ENCODE measurements around the gene FHAD1.

The FHAD1 gene

DNA sequence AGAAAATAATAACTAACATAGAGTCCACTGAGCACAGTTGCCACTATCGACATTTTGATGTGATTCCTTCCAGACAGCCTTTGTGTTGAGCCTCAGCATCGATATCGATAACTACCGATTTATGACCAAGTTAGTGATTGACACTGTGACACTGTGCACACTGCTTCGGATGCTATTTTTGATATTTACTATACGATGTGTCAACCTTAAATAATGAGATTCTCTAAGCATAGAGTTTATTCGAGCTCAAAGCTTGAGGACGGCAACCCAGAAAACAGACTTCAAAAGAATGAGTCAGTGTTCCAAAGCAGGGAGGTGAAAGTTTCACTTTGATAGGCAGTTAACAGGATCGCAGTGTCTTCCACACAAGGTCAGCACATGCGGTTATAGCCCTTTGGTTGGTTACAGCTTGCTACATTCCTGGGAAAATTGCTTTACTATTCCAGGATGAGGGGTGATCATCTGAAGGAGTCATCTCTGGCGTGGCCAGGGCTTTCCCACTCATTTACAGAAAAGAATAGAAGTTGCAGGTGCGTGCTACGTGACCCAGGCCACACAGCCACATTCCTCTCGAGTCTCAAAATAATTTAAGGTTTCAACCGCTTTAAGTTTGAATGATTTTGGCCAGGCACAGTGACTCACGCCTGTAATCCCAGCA is 109.1 kb downstream of the FHAD1 start:
- DNase-seq (ENCODE audit: extremely low spot score): no peak
- ChIA-PET CTCF (no interaction called here), POLR2A (no interaction called here)
- TF ChIP-seq, protein P1, sequence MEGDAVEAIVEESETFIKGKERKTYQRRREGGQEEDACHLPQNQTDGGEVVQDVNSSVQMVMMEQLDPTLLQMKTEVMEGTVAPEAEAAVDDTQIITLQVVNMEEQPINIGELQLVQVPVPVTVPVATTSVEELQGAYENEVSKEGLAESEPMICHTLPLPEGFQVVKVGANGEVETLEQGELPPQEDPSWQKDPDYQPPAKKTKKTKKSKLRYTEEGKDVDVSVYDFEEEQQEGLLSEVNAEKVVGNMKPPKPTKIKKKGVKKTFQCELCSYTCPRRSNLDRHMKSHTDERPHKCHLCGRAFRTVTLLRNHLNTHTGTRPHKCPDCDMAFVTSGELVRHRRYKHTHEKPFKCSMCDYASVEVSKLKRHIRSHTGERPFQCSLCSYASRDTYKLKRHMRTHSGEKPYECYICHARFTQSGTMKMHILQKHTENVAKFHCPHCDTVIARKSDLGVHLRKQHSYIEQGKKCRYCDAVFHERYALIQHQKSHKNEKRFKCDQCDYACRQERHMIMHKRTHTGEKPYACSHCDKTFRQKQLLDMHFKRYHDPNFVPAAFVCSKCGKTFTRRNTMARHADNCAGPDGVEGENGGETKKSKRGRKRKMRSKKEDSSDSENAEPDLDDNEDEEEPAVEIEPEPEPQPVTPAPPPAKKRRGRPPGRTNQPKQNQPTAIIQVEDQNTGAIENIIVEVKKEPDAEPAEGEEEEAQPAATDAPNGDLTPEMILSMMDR (IDR thresholded peaks at IDR 0.05; ENCODE audit: control extremely low read depth, extremely low read depth, low read depth, missing control alignments): no peak

DNA sequence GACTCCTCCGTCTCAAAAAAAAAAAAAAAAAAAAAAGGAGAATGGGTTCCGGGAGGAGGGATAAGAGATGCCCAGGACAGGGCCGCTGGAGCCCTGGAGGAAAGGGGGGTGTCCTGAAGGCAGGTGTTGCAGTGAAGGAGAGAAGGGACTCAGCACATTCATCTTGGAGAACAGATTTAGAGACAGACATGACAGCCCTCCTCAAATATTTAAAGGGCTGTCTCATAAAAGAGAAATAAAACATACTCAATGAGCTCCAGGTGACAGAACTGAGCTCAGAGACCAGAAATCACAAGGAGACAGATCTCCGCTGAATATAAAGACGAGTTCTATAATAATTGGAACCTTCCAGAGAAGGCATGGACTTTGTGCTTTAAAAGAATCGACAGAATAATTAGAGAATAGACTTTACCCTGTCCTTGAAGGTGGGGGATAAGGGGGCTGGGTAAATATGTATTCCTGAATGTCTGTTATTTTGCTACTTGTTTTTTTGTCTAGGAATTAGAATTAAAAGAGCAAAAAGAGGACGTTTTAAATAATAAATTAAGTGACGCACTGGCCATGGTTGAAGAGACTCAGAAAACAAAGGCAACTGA is 110.7 kb downstream of the FHAD1 start:
- CTCF ChIA-PET: no interaction called here

DNA sequence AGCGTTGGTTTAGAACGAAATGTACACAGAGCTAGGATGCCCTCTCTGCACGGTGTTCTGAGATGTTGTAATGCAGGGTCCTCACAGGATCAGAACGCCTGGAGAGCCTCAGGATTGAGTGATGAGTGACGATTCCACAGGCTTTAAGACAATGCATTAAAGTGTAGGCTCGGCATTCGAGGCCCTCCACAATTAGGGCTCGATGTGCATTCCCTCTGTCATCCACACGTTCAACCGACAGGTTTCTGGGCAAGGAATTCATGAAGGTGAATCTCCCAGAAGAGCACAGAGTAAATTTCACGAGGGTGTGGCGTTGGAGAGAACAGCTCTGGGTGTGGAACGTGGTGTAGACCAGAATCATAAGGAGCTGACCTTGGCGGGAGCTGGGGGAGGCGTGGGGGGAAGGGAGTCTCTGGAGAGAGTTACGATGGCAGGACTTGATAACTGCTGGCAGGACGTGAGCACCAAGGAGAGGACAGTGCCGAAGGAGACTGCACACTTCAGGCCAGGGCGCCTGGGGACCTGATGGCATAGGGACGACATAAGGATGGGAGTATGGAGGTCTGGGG is 111.6 kb downstream of the FHAD1 start:
- CTCF ChIA-PET: no interaction called here
- POLR2A ChIA-PET: no interaction called here

More for the DNA sequence above, 110.7 kb downstream of the FHAD1 start:
- POLR2A ChIA-PET: no interaction called here
- TF ChIP-seq, protein P1 (IDR thresholded peaks at IDR 0.05; ENCODE audit: control extremely low read depth, extremely low read depth, low read depth, missing control alignments): no peak
- no peak for DNase-seq (ENCODE audit: extremely low spot score)

DNA sequence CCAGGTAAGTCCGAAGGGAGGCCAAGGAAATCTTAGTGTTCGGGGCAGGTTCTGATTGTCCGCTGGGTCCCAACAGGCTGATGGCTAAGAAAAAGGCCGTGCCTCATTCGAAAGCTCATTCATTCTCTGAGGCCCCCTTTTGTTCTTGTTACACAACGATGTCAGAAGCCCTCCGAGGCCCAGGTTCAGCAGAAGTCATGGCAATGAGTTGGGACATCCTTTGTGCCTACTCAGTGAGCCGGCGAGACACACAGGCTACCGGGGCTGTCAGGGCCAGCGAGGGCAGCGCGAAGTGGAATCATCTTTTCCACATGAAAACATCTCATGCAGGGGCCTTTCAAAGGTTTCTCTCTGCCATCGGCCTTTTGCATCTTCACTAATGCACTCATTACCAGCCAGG is 113.7 kb downstream of the FHAD1 start:
- ChIA-PET CTCF (interaction anchor here (1.0 to 1.5 kb wide), 3 partner anchors 37 to 71 kb away, joined by 3 to 5 read pairs (median 4); no protein-coding TSS in a partner anchor), POLR2A (no interaction called here)
- TF ChIP-seq, protein P1 (IDR thresholded peaks at IDR 0.05; ENCODE audit: control extremely low read depth, extremely low read depth, low read depth, missing control alignments): no peak
- DNase-seq (ENCODE audit: extremely low spot score): no peak

More for the DNA sequence above, 111.6 kb downstream of the FHAD1 start:
- TF ChIP-seq, protein P1 (IDR thresholded peaks at IDR 0.05; ENCODE audit: control extremely low read depth, extremely low read depth, low read depth, missing control alignments): no peak
- no peak for DNase-seq (ENCODE audit: extremely low spot score)

DNA sequence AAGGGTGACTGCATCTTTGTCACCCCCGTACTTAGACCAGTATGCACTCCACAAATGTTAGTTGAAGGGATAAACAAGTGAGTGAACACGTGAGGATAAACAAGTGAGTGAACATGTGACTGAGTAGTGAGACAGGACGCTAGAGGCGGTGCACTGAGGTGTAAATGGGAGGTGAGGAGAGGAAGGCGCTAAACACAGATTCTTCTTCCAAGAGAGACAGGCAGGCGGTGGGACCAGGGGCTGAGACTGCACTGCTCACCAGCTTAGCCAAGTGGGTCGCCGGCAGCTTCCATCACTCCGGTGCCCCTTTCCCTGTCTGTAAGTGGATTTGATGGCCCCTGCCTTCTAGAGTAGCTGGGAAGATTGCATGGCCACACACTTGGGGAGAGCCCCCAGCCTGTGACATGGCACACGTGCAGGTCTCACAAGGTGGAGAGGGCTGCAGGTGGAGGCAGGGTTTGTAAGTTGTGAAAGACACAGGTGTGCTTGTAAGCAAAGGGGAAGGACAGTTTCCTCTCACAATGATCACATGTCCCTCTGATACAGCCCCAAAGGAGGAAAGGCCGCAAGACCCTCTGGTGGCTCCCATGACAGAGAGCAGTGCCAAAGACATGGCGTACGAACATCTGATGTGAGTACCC is 115.2 kb downstream of the FHAD1 start:
- TF ChIP-seq, protein P1 (IDR thresholded peaks at IDR 0.05; ENCODE audit: control extremely low read depth, extremely low read depth, low read depth, missing control alignments): no peak
- ChIA-PET POLR2A (no interaction called here), CTCF (interaction anchor here (1.2 to 1.5 kb wide), 2 partner anchors 39 to 58 kb away, joined by 3 to 5 read pairs; no protein-coding TSS in a partner anchor)
- DNase-seq (ENCODE audit: extremely low spot score): no peak

DNA sequence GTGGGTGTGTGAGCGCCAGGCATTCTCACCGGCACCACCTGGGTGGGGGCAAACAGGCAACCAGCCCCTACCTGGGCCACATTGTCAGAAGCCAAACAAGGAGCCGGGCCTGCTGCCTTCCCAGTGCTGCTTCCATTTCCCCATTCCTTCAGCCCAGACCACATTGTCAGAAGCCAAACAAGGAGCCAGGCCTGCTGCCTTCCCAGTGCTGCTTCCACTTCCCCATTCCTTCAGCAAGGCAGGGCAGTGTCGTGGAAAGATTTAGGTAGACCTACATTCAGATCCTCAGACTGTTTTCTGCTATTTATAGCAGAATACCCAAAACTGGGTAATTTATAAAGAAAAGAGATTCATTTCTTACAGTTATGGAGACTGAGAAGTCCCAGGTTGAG is 115.7 kb downstream of the FHAD1 start:
- POLR2A ChIA-PET: no interaction called here
- TF ChIP-seq, protein P1 (IDR thresholded peaks at IDR 0.05; ENCODE audit: control extremely low read depth, extremely low read depth, low read depth, missing control alignments): no peak
- DNase-seq (ENCODE audit: extremely low spot score): no peak
- CTCF ChIA-PET: interaction anchor here (1.2 kb wide), 1 partner anchor 39 kb away, joined by 3 read pairs; no protein-coding TSS in a partner anchor

All from GM10248 (cell line).